Measurements from ENCODE around the gene RGS10. TPM values are rescaled to one million over a fixed set of nuclear protein-coding genes. Genes with fewer than 3 reads are reported as not detected.

The RGS10 gene, protein sequence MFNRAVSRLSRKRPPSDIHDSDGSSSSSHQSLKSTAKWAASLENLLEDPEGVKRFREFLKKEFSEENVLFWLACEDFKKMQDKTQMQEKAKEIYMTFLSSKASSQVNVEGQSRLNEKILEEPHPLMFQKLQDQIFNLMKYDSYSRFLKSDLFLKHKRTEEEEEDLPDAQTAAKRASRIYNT
- total RNA-seq (100 to 1,000 TPM in 4 of 5 donors, 10 to 100 TPM in 1; 77.1 to 163 (median 155) TPM), total RNA-seq (74.9 to 229 (median 126) reads per million in 29 experiments)
- 181 TPM for total RNA-seq (2013)

DNA sequence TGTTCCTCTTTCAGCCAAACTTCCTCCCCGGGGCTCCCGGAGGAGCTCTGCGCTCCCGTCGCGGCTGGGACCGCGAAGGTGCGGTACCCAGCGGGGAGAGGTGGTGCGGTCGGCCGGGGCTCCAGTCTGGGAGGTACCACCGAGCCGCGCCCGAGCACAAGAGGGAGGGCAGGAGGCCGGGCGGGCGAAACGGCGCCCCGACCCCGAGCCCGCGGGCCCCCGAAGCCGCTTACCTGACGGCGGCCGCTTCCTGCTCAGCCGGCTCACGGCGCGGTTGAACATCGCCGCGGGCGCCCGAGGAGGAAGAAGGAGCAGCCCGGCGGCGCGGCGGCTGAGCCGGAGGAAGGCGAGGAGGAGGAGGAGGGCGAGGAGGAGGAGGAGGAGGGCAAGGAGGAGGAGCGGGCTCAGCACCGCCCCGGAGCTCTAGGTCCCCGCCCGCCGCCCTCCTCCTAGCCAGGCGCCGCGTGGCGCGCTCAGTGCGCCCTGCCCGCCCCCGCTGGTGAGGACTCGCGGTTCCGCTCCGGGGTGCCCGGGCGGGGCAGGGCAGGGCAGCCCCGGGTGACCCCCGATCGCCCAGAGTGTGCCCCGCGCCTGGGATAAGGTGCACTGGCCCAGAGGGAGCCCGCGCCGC, at the start of gene RGS10:
Gene RGS10 (minus strand): TSS at position 363 of the 631 bp plus-strand sequence. CDS start 81 bp downstream, at position 282.
- Mint-ChIP-seq H3K4me3 (peak within 1 kb of the TSS; percentile 83 to 92 (median 89)), H3K27ac (peak within 1 kb of the TSS; percentile 96 to 98), H3K9me3 (no peaks in the 10 kb centered on the region), H3K4me1 (peaks cover 37 to 50% (median 47%) of the 10 kb centered on the region in 3 donors), H3K27me3 (peaks cover 0 to 3% of the 10 kb centered on the region in 2 donors), H3K36me3 (no peaks in the 10 kb centered on the region)
- ChIA-PET CTCF (interaction anchor here (0.6 to 2.5 kb wide), 11 partner anchors 12 to 343 kb away, joined by 3 to 12 read pairs (median 4); no protein-coding TSS in a partner anchor), POLR2A (interaction anchor here (0.5 to 1.0 kb wide), 2 partner anchors 53 to 96 kb away, joined by 3 to 5 read pairs; no protein-coding TSS in a partner anchor)
- Histone ChIP-seq H3K9me3 (no peaks in the 10 kb centered on the region), H3K27ac (ENCODE audit: low read length) (peak within 1 kb of the TSS; percentile 66), H3K27me3 (replicated peaks in 1 of 2; ENCODE audit: control insufficient read depth in 2 of 2, extremely low read depth in 1 of 2, insufficient read depth in 2 of 2, low read length in 1 of 2) (peaks cover 0 to 4% of the 10 kb centered on the region in 2 experiments), H3K4me1 (ENCODE audit: control insufficient read depth in 1 of 2, extremely low read depth in 1 of 2, insufficient read depth in 2 of 2, low read length in 2 of 2) (peaks cover 15 to 49% of the 10 kb centered on the region in 2 experiments), H3K4me3 (ENCODE audit: control insufficient read depth in 1 of 2, extremely low read depth in 1 of 2, low read length in 1 of 2) (peak within 1 kb of the TSS; percentile 84 to 95), H3K36me3 (ENCODE audit: control insufficient read depth in 2 of 2, extremely low read depth in 1 of 2, insufficient read depth in 1 of 2, low read length in 1 of 2) (no peaks in the 10 kb centered on the region)
- WGBS (ENCODE audit: insufficient coverage): under 1% methylated on average over 68 of the region's 76 CpGs
- peak; percentile 53 to 89 (median 72) for DNase-seq
- ATAC-seq (replicated peaks in 1 of 4): peak; percentile 81 to 85 (median 82)

DNA sequence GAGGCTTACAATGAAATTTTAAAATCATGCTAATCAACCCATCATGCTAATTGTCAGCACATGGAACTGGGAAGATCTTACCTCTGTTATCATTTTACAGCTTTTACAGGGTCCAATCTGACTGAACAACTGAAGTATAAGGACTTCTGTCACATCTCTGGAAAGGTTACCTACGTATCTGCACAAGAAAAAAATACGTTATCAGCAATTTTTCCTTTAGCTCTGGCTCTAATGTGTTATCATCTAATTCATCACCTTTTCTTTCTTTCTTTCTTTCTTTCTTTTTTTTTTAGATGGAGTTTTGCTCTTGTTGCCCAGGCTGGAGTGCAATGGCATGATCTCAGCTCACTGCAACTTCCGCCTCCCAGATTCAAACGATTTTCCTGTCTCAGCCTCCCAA, 45.6 kb upstream of the RGS10 start:
- H3K36me3 Mint-ChIP-seq: peaks cover 12% of the 10 kb centered on the region
- no peak for DNase-seq
- ChIA-PET CTCF (interaction anchor here in 1 of 2 donors (0.6 kb wide), 1 partner anchor 512 kb away, joined by 3 read pairs; no protein-coding TSS in a partner anchor), POLR2A (interaction anchor here (0.6 to 0.7 kb wide), 2 partner anchors 9 to 63 kb away, joined by 3 read pairs; no protein-coding TSS in a partner anchor)
- peaks cover 30 to 50% (median 49%) of the 10 kb centered on the region in 3 donors for H3K4me1 Mint-ChIP-seq
- H3K4me3 Mint-ChIP-seq: no peak overlapping the region
- WGBS (ENCODE audit: insufficient coverage): 100% methylated on average over 1 of the region's 4 CpGs
- Histone ChIP-seq H3K27me3 (replicated peaks in 1 of 2; ENCODE audit: control insufficient read depth in 2 of 2, extremely low read depth in 1 of 2, insufficient read depth in 2 of 2, low read length in 1 of 2) (no peaks in the 10 kb centered on the region), H3K27ac (ENCODE audit: low read length) (no peak overlapping the region), H3K4me3 (ENCODE audit: control insufficient read depth in 1 of 2, extremely low read depth in 1 of 2, low read length in 1 of 2) (no peak overlapping the region), H3K36me3 (ENCODE audit: control insufficient read depth in 2 of 2, extremely low read depth in 1 of 2, insufficient read depth in 1 of 2, low read length in 1 of 2) (peaks cover 3 to 39% of the 10 kb centered on the region in 2 donors), H3K4me1 (ENCODE audit: control insufficient read depth in 1 of 2, extremely low read depth in 1 of 2, insufficient read depth in 2 of 2, low read length in 2 of 2) (peaks cover 3 to 9% of the 10 kb centered on the region in 2 experiments), H3K9me3 (no peaks in the 10 kb centered on the region)
- no peak overlapping the region for H3K27ac Mint-ChIP-seq
- no peaks in the 10 kb centered on the region for H3K27me3 Mint-ChIP-seq
- no peak for ATAC-seq (replicated peaks in 1 of 4)
- no peaks in the 10 kb centered on the region for H3K9me3 Mint-ChIP-seq

DNA sequence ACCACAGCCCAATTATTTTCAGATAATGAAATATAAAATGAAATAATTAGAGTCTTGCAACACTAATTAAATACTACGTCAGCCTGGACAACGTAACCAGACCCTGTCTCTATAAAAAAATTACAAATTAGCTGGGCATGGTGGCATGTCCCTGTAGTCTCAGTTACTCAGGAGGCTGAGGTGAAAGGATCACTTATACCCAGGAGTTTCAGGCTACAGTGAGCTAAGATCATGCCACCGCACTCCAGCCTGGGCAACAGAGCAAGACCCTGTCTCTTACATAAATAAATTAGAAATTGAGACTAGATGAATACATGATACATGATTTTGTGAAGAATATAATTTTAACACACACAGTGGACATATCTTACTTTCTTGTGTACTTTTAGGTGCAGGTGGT, 35.8 kb upstream of the RGS10 start:
- ChIA-PET CTCF (no interaction called here), POLR2A (no interaction called here)
- no peaks in the 10 kb centered on the region for H3K9me3 ChIP-seq
- no peaks in the 10 kb centered on the region for H3K27me3 ChIP-seq (replicated peaks in 1 of 2; ENCODE audit: control insufficient read depth in 2 of 2, extremely low read depth in 1 of 2, insufficient read depth in 2 of 2, low read length in 1 of 2)
- H3K4me1 ChIP-seq (ENCODE audit: control insufficient read depth in 1 of 2, extremely low read depth in 1 of 2, insufficient read depth in 2 of 2, low read length in 2 of 2): no peaks in the 10 kb centered on the region
- DNase-seq (no peak), ATAC-seq (replicated peaks in 1 of 4) (no peak)
- no peak overlapping the region for H3K4me3 ChIP-seq (ENCODE audit: control insufficient read depth in 1 of 2, extremely low read depth in 1 of 2, low read length in 1 of 2)
- H3K4me1 Mint-ChIP-seq: peaks cover 25 to 43% (median 41%) of the 10 kb centered on the region in 3 donors
- H3K36me3 ChIP-seq (ENCODE audit: control insufficient read depth in 2 of 2, extremely low read depth in 1 of 2, insufficient read depth in 1 of 2, low read length in 1 of 2): peaks cover 3 to 70% of the 10 kb centered on the region in 2 donors
- no peak overlapping the region for H3K4me3 Mint-ChIP-seq
- H3K9me3 Mint-ChIP-seq: no peaks in the 10 kb centered on the region
- no peak overlapping the region for H3K27ac ChIP-seq (ENCODE audit: low read length)
- peaks cover 42% of the 10 kb centered on the region for H3K36me3 Mint-ChIP-seq
- H3K27ac Mint-ChIP-seq: no peak overlapping the region
- no peaks in the 10 kb centered on the region for H3K27me3 Mint-ChIP-seq
- no CpG with 5 or more reads among the region's 3 CpGs for WGBS (ENCODE audit: insufficient coverage)

DNA sequence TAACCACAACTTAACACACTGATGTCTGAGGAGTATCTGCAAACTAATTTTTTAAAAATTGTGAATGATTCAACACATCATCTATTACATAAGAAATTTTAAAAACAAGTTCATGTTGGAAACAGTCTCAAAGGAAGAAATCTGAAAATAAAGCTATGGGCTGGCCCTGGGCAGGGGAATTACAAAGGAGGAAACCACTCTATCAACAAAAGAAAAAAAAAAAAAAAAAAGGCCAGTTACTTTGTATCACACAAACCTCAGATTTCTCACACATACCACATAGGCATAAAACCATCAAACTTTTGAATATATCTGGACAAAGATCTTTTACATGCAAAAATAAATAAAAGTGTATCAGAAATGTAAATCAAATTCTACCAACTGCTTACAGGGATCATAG, 33.5 kb upstream of the RGS10 start:
- H3K27ac ChIP-seq (ENCODE audit: low read length): peak overlapping the region; percentile 31
- Mint-ChIP-seq H3K9me3 (no peaks in the 10 kb centered on the region), H3K4me3 (no peak overlapping the region), H3K27ac (peak overlapping the region; percentile 88), H3K27me3 (no peaks in the 10 kb centered on the region), H3K36me3 (peaks cover 38% of the 10 kb centered on the region), H3K4me1 (peaks cover 17 to 26% (median 24%) of the 10 kb centered on the region in 3 donors)
- DNase-seq: peak in 1 of 35 experiments; percentile 47
- H3K27me3 ChIP-seq (replicated peaks in 1 of 2; ENCODE audit: control insufficient read depth in 2 of 2, extremely low read depth in 1 of 2, insufficient read depth in 2 of 2, low read length in 1 of 2): no peaks in the 10 kb centered on the region
- no peaks in the 10 kb centered on the region for H3K4me1 ChIP-seq (ENCODE audit: control insufficient read depth in 1 of 2, extremely low read depth in 1 of 2, insufficient read depth in 2 of 2, low read length in 2 of 2)
- peaks cover 3 to 65% of the 10 kb centered on the region in 2 donors for H3K36me3 ChIP-seq (ENCODE audit: control insufficient read depth in 2 of 2, extremely low read depth in 1 of 2, insufficient read depth in 1 of 2, low read length in 1 of 2)
- ChIA-PET CTCF (interaction anchor here in 1 of 2 donors (0.5 to 1.0 kb wide), 5 partner anchors 16 to 383 kb away, joined by 3 to 4 read pairs (median 3); no protein-coding TSS in a partner anchor), POLR2A (interaction anchor here (0.6 to 0.7 kb wide), 2 partner anchors 209 to 356 kb away, joined by 4 to 6 read pairs; no protein-coding TSS in a partner anchor)
- peak in 1 of 4 experiments; percentile 63 for ATAC-seq (replicated peaks in 1 of 4)
- no peaks in the 10 kb centered on the region for H3K9me3 ChIP-seq
- H3K4me3 ChIP-seq (ENCODE audit: control insufficient read depth in 1 of 2, extremely low read depth in 1 of 2, low read length in 1 of 2): no peak overlapping the region

DNA sequence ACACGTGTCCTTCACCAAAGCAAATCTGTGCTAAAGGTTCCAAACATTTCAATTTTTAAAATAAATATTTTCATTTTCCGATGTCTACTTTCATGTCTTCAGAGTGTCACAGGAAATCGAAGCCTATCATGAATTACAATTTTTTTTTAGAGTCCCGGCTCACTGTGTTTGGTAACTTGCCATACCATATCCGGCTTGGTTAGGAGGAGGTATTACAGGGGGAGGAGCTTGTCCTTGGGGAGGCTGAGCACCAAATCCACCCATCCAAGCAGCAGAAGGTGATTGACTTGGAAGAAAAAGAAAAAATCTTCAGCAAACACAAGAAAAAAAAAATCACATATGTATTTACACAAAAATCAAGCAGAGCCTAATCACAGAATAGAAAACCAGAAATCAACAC, 33.0 kb upstream of the RGS10 start:
- H3K27ac ChIP-seq (ENCODE audit: low read length): peak overlapping the region; percentile 59
- peaks cover 17 to 26% (median 24%) of the 10 kb centered on the region in 3 donors for H3K4me1 Mint-ChIP-seq
- peak; percentile 73 to 94 (median 92) for ATAC-seq (replicated peaks in 1 of 4)
- peaks cover 3 to 63% of the 10 kb centered on the region in 2 donors for H3K36me3 ChIP-seq (ENCODE audit: control insufficient read depth in 2 of 2, extremely low read depth in 1 of 2, insufficient read depth in 1 of 2, low read length in 1 of 2)
- WGBS (ENCODE audit: insufficient coverage): 71% methylated on average over 1 of the region's 5 CpGs
- H3K4me1 ChIP-seq (ENCODE audit: control insufficient read depth in 1 of 2, extremely low read depth in 1 of 2, insufficient read depth in 2 of 2, low read length in 2 of 2): no peaks in the 10 kb centered on the region
- DNase-seq: peak in 28 of 35 experiments; percentile 6 to 73 (median 28)
- no peaks in the 10 kb centered on the region for H3K27me3 ChIP-seq (replicated peaks in 1 of 2; ENCODE audit: control insufficient read depth in 2 of 2, extremely low read depth in 1 of 2, insufficient read depth in 2 of 2, low read length in 1 of 2)
- H3K4me3 Mint-ChIP-seq: peak overlapping the region in 1 of 3 donors; percentile 1
- no peaks in the 10 kb centered on the region for H3K9me3 ChIP-seq
- no peaks in the 10 kb centered on the region for H3K27me3 Mint-ChIP-seq
- H3K27ac Mint-ChIP-seq: peak overlapping the region; percentile 88
- H3K4me3 ChIP-seq (ENCODE audit: control insufficient read depth in 1 of 2, extremely low read depth in 1 of 2, low read length in 1 of 2): no peak overlapping the region
- ChIA-PET POLR2A (interaction anchor here (0.6 to 0.7 kb wide), 2 partner anchors 209 to 356 kb away, joined by 4 to 6 read pairs; no protein-coding TSS in a partner anchor), CTCF (interaction anchor here in 1 of 2 donors (0.5 to 1.0 kb wide), 4 partner anchors 16 to 32 kb away, joined by 3 to 4 read pairs (median 4); no protein-coding TSS in a partner anchor)
- H3K9me3 Mint-ChIP-seq: no peaks in the 10 kb centered on the region
- peaks cover 38% of the 10 kb centered on the region for H3K36me3 Mint-ChIP-seq

DNA sequence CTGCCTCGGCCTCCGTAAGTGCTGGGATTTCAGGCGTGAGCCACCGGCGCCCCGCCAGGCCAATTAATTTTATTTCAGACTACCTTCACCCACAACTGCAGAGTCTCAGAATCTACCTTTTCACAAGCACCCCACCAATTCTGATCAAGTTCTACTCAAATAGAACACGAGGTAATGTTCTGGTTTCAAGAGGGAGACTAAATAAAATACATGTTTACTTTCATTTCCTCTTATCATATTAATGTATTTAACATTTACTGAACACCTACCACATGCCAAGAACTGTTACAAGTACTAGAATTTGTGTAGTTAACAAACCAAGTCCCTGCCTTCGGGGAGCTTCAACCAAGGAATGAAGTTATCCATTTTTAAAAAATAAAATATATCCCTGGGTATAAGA, 25.5 kb upstream of the RGS10 start:
- H3K4me1 Mint-ChIP-seq: no peaks in the 10 kb centered on the region
- DNase-seq (no peak), ATAC-seq (replicated peaks in 1 of 4) (no peak)
- no peaks in the 10 kb centered on the region for H3K9me3 Mint-ChIP-seq
- 95% methylated on average over 6 of the region's 8 CpGs for WGBS (ENCODE audit: insufficient coverage)
- H3K4me3 ChIP-seq (ENCODE audit: control insufficient read depth in 1 of 2, extremely low read depth in 1 of 2, low read length in 1 of 2): no peak overlapping the region
- POLR2A ChIA-PET: no interaction called here
- no peaks in the 10 kb centered on the region for H3K4me1 ChIP-seq (ENCODE audit: control insufficient read depth in 1 of 2, extremely low read depth in 1 of 2, insufficient read depth in 2 of 2, low read length in 2 of 2)
- no peak overlapping the region for H3K27ac Mint-ChIP-seq
- H3K9me3 ChIP-seq: no peaks in the 10 kb centered on the region
- peaks cover 4% of the 10 kb centered on the region for H3K36me3 Mint-ChIP-seq
- H3K27me3 Mint-ChIP-seq: no peaks in the 10 kb centered on the region
- H3K4me3 Mint-ChIP-seq: no peak overlapping the region
- no peaks in the 10 kb centered on the region for H3K27me3 ChIP-seq (replicated peaks in 1 of 2; ENCODE audit: control insufficient read depth in 2 of 2, extremely low read depth in 1 of 2, insufficient read depth in 2 of 2, low read length in 1 of 2)
- CTCF ChIA-PET: no interaction called here
- peaks cover 0 to 6% of the 10 kb centered on the region in 2 donors for H3K36me3 ChIP-seq (ENCODE audit: control insufficient read depth in 2 of 2, extremely low read depth in 1 of 2, insufficient read depth in 1 of 2, low read length in 1 of 2)
- H3K27ac ChIP-seq (ENCODE audit: low read length): no peak overlapping the region

Measured in T-cell (primary cell).